ENCODE data around the gene ACVR2A. TPM values are rescaled to one million over a fixed set of nuclear protein-coding genes. Genes with fewer than 3 reads are reported as not detected.

Gene ACVR2A
- total RNA-seq, 1 donor from 2014 or later, result 11.1 TPM

DNA sequence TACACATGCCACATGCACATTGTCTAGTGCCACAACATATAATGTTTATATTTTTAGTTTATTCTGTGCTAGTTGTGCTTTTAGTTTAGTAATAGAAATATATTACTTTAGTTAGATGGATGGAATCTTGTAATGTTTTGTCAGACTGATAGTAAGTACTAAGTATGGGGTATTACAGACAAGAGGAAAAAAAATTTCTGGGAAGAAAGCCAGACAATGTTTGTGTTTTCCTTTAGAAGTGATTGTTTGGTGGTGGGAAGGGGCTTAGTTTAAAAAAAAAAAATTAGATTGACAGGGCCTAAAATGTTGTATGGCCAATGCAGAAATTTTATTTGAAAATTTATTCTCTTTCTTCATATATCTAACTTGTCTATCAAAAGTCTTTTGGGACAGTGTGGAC lies 37.8 kb downstream of the ACVR2A start:
- Histone ChIP-seq H3K27me3 (ENCODE audit: low read depth) (no peaks in the 10 kb centered on the region), H3K36me3 (no peaks in the 10 kb centered on the region), H3K4me1 (peaks cover 62% of the 10 kb centered on the region), H3K4me3 (no peak overlapping the region), H3K9me3 (replicated peaks) (no peaks in the 10 kb centered on the region), H3K27ac (replicated peaks) (no peak overlapping the region)
- intact Hi-C loops (cut with micrococcal nuclease), result no loop called here
- TF ChIP-seq, protein P1, sequence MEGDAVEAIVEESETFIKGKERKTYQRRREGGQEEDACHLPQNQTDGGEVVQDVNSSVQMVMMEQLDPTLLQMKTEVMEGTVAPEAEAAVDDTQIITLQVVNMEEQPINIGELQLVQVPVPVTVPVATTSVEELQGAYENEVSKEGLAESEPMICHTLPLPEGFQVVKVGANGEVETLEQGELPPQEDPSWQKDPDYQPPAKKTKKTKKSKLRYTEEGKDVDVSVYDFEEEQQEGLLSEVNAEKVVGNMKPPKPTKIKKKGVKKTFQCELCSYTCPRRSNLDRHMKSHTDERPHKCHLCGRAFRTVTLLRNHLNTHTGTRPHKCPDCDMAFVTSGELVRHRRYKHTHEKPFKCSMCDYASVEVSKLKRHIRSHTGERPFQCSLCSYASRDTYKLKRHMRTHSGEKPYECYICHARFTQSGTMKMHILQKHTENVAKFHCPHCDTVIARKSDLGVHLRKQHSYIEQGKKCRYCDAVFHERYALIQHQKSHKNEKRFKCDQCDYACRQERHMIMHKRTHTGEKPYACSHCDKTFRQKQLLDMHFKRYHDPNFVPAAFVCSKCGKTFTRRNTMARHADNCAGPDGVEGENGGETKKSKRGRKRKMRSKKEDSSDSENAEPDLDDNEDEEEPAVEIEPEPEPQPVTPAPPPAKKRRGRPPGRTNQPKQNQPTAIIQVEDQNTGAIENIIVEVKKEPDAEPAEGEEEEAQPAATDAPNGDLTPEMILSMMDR (IDR thresholded peaks at IDR 0.05; ENCODE audit: borderline replicate concordance), result no peak
- no peak for DNase-seq

DNA sequence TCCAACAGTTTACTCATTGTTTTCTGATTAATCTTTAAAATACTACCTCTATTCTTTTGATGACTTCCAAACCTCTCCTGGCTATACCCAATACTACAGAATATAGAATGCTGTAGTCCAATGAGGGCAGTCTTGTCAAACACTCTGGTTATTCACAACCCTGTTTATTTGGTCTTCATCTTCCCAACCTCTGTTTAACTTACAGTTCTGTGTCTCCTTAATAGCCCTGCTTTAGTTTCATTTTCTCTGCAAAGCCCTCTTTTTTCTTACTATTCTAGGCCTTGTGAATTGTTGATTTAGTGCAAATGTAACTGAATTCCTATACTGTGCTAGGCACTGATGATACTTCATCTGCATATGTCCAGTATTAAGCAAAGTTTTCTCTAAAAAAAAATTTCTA lies 40.0 kb downstream of the ACVR2A start:
- peaks cover 71% of the 10 kb centered on the region for H3K4me1 ChIP-seq
- no peak overlapping the region for H3K27ac ChIP-seq (replicated peaks)
- H3K4me3 ChIP-seq, result no peak overlapping the region
- TF ChIP-seq, protein P1 (IDR thresholded peaks at IDR 0.05; ENCODE audit: borderline replicate concordance), result no peak
- H3K9me3 ChIP-seq (replicated peaks), result no peaks in the 10 kb centered on the region
- H3K36me3 ChIP-seq, result no peaks in the 10 kb centered on the region
- H3K27me3 ChIP-seq (ENCODE audit: low read depth), result no peaks in the 10 kb centered on the region
- intact Hi-C loops (cut with micrococcal nuclease), result no loop called here
- DNase-seq, result no peak

DNA sequence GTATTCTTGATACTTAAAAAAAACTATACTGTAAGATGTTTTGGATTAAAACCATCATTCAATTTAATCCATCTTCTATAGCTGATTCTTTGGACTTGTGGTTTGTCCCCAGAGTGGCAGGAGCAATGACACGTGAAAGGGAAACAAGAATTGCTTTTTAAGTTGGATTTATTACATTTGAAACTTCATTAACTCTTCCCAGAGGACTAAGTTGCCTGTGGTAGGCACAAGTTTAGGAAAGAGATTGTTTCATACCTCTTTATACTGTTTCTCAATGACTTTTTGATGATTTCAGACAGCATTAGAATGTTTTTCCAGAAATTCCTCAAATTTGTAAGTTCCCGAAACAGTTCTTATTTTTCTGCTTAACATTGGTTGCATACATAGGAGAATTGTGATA lies 41.3 kb downstream of the ACVR2A start:
- intact Hi-C loops (cut with micrococcal nuclease), result no loop called here
- Histone ChIP-seq H3K36me3 (no peaks in the 10 kb centered on the region), H3K4me1 (peaks cover 65% of the 10 kb centered on the region), H3K27me3 (ENCODE audit: low read depth) (no peaks in the 10 kb centered on the region), H3K9me3 (replicated peaks) (no peaks in the 10 kb centered on the region), H3K4me3 (no peak overlapping the region), H3K27ac (replicated peaks) (no peak overlapping the region)
- TF ChIP-seq, protein P1 (IDR thresholded peaks at IDR 0.05; ENCODE audit: borderline replicate concordance), result no peak
- no peak for DNase-seq

DNA sequence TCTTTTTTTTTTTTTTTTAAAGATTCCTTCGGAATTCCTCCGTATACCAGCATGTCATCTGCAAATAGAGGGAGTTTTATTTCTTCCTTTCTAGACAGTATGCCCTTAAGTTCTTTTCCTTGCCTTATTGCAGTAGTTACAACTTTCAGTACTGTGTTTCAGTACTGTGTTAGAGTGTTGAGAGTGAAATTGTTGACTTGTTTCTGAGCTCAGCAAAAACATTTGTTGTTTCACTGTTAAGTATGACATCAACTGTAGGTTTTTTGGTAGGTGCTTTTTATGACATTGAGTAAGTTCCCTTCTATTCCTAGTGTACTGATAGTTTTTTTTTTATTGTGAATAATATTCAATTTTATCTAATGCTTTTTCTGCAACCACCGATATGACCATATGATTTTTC lies 43.9 kb downstream of the ACVR2A start:
- DNase-seq, result no peak
- H3K4me1 ChIP-seq, result peaks cover 48% of the 10 kb centered on the region
- no peaks in the 10 kb centered on the region for H3K36me3 ChIP-seq
- TF ChIP-seq, protein P1 (IDR thresholded peaks at IDR 0.05; ENCODE audit: borderline replicate concordance), result no peak
- intact Hi-C loops (cut with micrococcal nuclease), result no loop called here
- H3K4me3 ChIP-seq, result no peak overlapping the region
- H3K9me3 ChIP-seq (replicated peaks), result no peaks in the 10 kb centered on the region
- H3K27me3 ChIP-seq (ENCODE audit: low read depth), result no peaks in the 10 kb centered on the region
- H3K27ac ChIP-seq (replicated peaks), result no peak overlapping the region

DNA sequence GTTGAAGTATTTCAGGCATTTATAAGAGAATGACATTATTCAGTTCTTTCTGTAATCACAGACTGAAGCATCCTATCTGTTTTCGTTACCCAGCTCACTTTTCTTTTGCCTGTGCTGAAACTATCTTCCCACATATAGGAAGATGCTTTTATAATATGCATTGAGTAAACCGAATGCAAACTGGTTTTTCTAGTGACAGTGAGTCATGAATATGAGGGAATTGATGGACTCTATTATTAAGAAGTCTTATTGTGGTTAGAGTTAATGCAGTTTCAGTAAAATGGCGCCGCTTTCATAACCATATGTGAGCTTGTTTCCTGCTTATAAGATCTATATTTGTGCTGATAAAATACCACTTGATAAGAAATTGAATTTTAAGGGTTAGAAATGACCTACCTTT lies 59.2 kb downstream of the ACVR2A start:
- H3K4me3 ChIP-seq, result no peak overlapping the region
- H3K4me1 ChIP-seq, result peaks cover 7% of the 10 kb centered on the region
- H3K27me3 ChIP-seq (ENCODE audit: low read depth), result no peaks in the 10 kb centered on the region
- TF ChIP-seq, protein P1 (IDR thresholded peaks at IDR 0.05; ENCODE audit: borderline replicate concordance), result no peak
- no peaks in the 10 kb centered on the region for H3K9me3 ChIP-seq (replicated peaks)
- intact Hi-C loops (cut with micrococcal nuclease), result no loop called here
- no peak for DNase-seq
- no peaks in the 10 kb centered on the region for H3K36me3 ChIP-seq
- H3K27ac ChIP-seq (replicated peaks), result no peak overlapping the region

DNA sequence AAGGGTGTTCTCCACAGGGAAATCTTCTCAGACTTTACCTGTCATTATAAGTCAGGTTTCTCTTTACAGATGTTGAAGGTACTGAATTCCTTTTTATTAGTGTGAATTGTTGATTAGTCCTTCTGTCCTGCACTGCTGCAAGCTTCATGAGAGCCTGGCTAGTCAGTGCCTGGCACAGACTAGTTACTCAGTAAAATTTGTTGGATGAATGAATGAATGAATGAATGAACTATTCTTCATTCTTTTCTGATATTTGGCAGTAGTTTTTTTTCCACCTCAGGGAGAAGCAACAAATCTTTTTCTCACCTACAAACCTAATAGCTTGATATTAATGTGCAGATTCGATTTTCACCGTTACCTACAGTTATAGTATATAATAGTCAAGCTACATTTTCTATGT lies 64.3 kb downstream of the ACVR2A start:
- no peaks in the 10 kb centered on the region for H3K9me3 ChIP-seq (replicated peaks)
- H3K4me3 ChIP-seq, result no peak overlapping the region
- TF ChIP-seq, protein P1 (IDR thresholded peaks at IDR 0.05; ENCODE audit: borderline replicate concordance), result no peak
- peaks cover 21% of the 10 kb centered on the region for H3K4me1 ChIP-seq
- DNase-seq, result no peak
- H3K27ac ChIP-seq (replicated peaks), result no peak overlapping the region
- no peaks in the 10 kb centered on the region for H3K27me3 ChIP-seq (ENCODE audit: low read depth)
- H3K36me3 ChIP-seq, result no peaks in the 10 kb centered on the region
- intact Hi-C loops (cut with micrococcal nuclease), result no loop called here

All from left ventricle myocardium inferior (tissue), 1 donor.